ENCODE measurements around the gene MFAP2. TPM values are rescaled to one million over a fixed set of nuclear protein-coding genes. Genes with fewer than 3 reads are reported as not detected.
A peak's percentile ranks its signal among the peaks of the same experiment; 100 is the strongest.

The MFAP2 gene
- total RNA-seq, 1 experiment from 2014 or later, result 150 TPM

GRCh38 chr1:17008208-17008855 is 27.9 kb upstream of the MFAP2 start:
- no peak for DNase-seq (ENCODE audit: low read depth)

GRCh38 chr1:17007121-17007520 is 26.7 kb upstream of the MFAP2 start:
- DNase-seq (ENCODE audit: low read depth), result no peak

- DNase-seq (ENCODE audit: low read depth), result no peak
Observed at GRCh38 chr1:17005365-17005740, 24.9 kb upstream of the MFAP2 start.

GRCh38 chr1:17004466-17005364 is 24.3 kb upstream of the MFAP2 start:
- DNase-seq (ENCODE audit: low read depth), result peak; percentile 51

GRCh38 chr1:17002524-17002902 is 22.1 kb upstream of the MFAP2 start:
- DNase-seq (ENCODE audit: low read depth), result no peak

- no peak for DNase-seq (ENCODE audit: low read depth)
Observed at GRCh38 chr1:17001760-17002523, 21.5 kb upstream of the MFAP2 start.

- DNase-seq (ENCODE audit: low read depth), result no peak
Observed at GRCh38 chr1:16999863-17000262, 19.4 kb upstream of the MFAP2 start.

- no peak for DNase-seq (ENCODE audit: low read depth)
Observed at GRCh38 chr1:16998589-16998988, 18.2 kb upstream of the MFAP2 start.

- no peak for DNase-seq (ENCODE audit: low read depth)
Observed at GRCh38 chr1:16996845-16997244, 16.4 kb upstream of the MFAP2 start.

GRCh38 chr1:16993521-16994038 is 13.2 kb upstream of the MFAP2 start:
- DNase-seq (ENCODE audit: low read depth), result no peak

- DNase-seq (ENCODE audit: low read depth), result no peak
Observed at GRCh38 chr1:16992675-16993074, 12.3 kb upstream of the MFAP2 start.

GRCh38 chr1:16992102-16992501 is 11.7 kb upstream of the MFAP2 start:
- no peak for DNase-seq (ENCODE audit: low read depth)

GRCh38 chr1:16991571-16991970 is 11.2 kb upstream of the MFAP2 start:
- DNase-seq (ENCODE audit: low read depth), result no peak

GRCh38 chr1:16989676-16990391 is 9.4 kb upstream of the MFAP2 start:
- DNase-seq (ENCODE audit: low read depth), result no peak

- DNase-seq (ENCODE audit: low read depth), result no peak
Observed at GRCh38 chr1:16988210-16988609, 7.8 kb upstream of the MFAP2 start.

GRCh38 chr1:16986962-16987361 is 6.5 kb upstream of the MFAP2 start:
- DNase-seq (ENCODE audit: low read depth), result peak; percentile 59

- no peak for DNase-seq (ENCODE audit: low read depth)
Observed at GRCh38 chr1:16986560-16986959, 6.1 kb upstream of the MFAP2 start.

- DNase-seq (ENCODE audit: low read depth), result no peak
Observed at GRCh38 chr1:16986113-16986512, 5.7 kb upstream of the MFAP2 start.

- peak; percentile 97 for DNase-seq (ENCODE audit: low read depth)
Observed at GRCh38 chr1:16984717-16985116, 4.3 kb upstream of the MFAP2 start.

- no peak for DNase-seq (ENCODE audit: low read depth)
Observed at GRCh38 chr1:16983649-16984048, 3.2 kb upstream of the MFAP2 start.

- no peak for DNase-seq (ENCODE audit: low read depth)
Observed at GRCh38 chr1:16982902-16983301, 2.5 kb upstream of the MFAP2 start.

Measured in Daoy (cell line).